ENCODE measurements around the gene AP3B1.
A peak's percentile ranks its signal among the peaks of the same experiment; 100 is the strongest.

The AP3B1 gene

GRCh38 chr5:78274540-78275197 is 19.8 kb downstream of the AP3B1 start:
- no peak overlapping the region for H3K4me3 ChIP-seq (ENCODE audit: control insufficient read depth, low read depth, low read length)
- TF ChIP-seq CTCF (conservative IDR thresholded peaks at IDR 0.05; ENCODE audit: control insufficient read depth, insufficient read depth, low read depth, low read length), result no peak
- DNase-seq (ENCODE audit: low read depth), result no peak

- no peak for DNase-seq (ENCODE audit: low read depth)
- TF ChIP-seq CTCF (conservative IDR thresholded peaks at IDR 0.05; ENCODE audit: control insufficient read depth, insufficient read depth, low read depth, low read length), result no peak
- H3K4me3 ChIP-seq (ENCODE audit: control insufficient read depth, low read depth, low read length), result no peak overlapping the region
Measured at GRCh38 chr5:78273436-78273835, 21.1 kb downstream of the AP3B1 start.

- DNase-seq (ENCODE audit: low read depth), result no peak
- no peak for TF ChIP-seq CTCF (conservative IDR thresholded peaks at IDR 0.05; ENCODE audit: control insufficient read depth, insufficient read depth, low read depth, low read length)
Measured at GRCh38 chr5:78271766-78272165, 22.7 kb downstream of the AP3B1 start.

GRCh38 chr5:78269088-78269703 is 25.3 kb downstream of the AP3B1 start:
- H3K4me3 ChIP-seq (ENCODE audit: control insufficient read depth, low read depth, low read length), result no peak overlapping the region
- TF ChIP-seq CTCF (conservative IDR thresholded peaks at IDR 0.05; ENCODE audit: control insufficient read depth, insufficient read depth, low read depth, low read length), result peak; percentile 41
- no peak for DNase-seq (ENCODE audit: low read depth)

More at GRCh38 chr5:78271766-78272165, 22.7 kb downstream of the AP3B1 start:
- no peak overlapping the region for H3K4me3 ChIP-seq (ENCODE audit: control insufficient read depth, low read depth, low read length)

GRCh38 chr5:78268356-78268755 is 26.1 kb downstream of the AP3B1 start:
- TF ChIP-seq CTCF (conservative IDR thresholded peaks at IDR 0.05; ENCODE audit: control insufficient read depth, insufficient read depth, low read depth, low read length), result no peak
- no peak overlapping the region for H3K4me3 ChIP-seq (ENCODE audit: control insufficient read depth, low read depth, low read length)
- no peak for DNase-seq (ENCODE audit: low read depth)

- no peak for DNase-seq (ENCODE audit: low read depth)
- no peak for TF ChIP-seq CTCF (conservative IDR thresholded peaks at IDR 0.05; ENCODE audit: control insufficient read depth, insufficient read depth, low read depth, low read length)
- no peak overlapping the region for H3K4me3 ChIP-seq (ENCODE audit: control insufficient read depth, low read depth, low read length)
Measured at GRCh38 chr5:78265163-78265562, 29.3 kb downstream of the AP3B1 start.

Data from fibroblast of mammary gland (primary cell).